Measurements from ENCODE around the gene CFAP161.
"Not testable (repeated sequence)": the region's sequence is repeated elsewhere in the genome, so short reads cannot be mapped to it uniquely, and the experiment has no call there.

Gene CFAP161

GRCh38 chr15:81108427-81108826 lies 25.6 kb upstream of the CFAP161 start:
- no peak for DNase-seq

GRCh38 chr15:81111018-81111417 lies 23.1 kb upstream of the CFAP161 start:
- DNase-seq, result no peak

GRCh38 chr15:81111510-81112470 lies 22.3 kb upstream of the CFAP161 start:
- DNase-seq, result no peak

- peak; percentile 30 for DNase-seq
Observed at GRCh38 chr15:81113204-81113657, 20.8 kb upstream of the CFAP161 start.

GRCh38 chr15:81113861-81114291 lies 20.2 kb upstream of the CFAP161 start:
- no peak for DNase-seq

- DNase-seq, result no peak
Observed at GRCh38 chr15:81115054-81115939, 18.8 kb upstream of the CFAP161 start.

GRCh38 chr15:81117136-81117535 lies 16.9 kb upstream of the CFAP161 start:
- no peak for DNase-seq

- no peak for DNase-seq
Observed at GRCh38 chr15:81117581-81117980, 16.5 kb upstream of the CFAP161 start.

- DNase-seq, result no peak
Observed at GRCh38 chr15:81118361-81118760, 15.7 kb upstream of the CFAP161 start.

GRCh38 chr15:81120069-81120468 lies 14.0 kb upstream of the CFAP161 start:
- DNase-seq, result no peak

GRCh38 chr15:81126892-81127291 lies 7.2 kb upstream of the CFAP161 start:
- DNase-seq, result no peak

- not testable (repeated sequence) for DNase-seq
Observed at GRCh38 chr15:81141478-81141877, 7.4 kb downstream of the CFAP161 start.

GRCh38 chr15:81146006-81146405 lies 11.9 kb downstream of the CFAP161 start:
- DNase-seq, result no peak

GRCh38 chr15:81146466-81146865 lies 12.4 kb downstream of the CFAP161 start:
- no peak for DNase-seq

GRCh38 chr15:81151389-81151788 lies 17.3 kb downstream of the CFAP161 start:
- DNase-seq, result no peak

GRCh38 chr15:81152339-81152738 lies 18.3 kb downstream of the CFAP161 start:
- no peak for DNase-seq

- no peak for DNase-seq
Observed at GRCh38 chr15:81152799-81153198, 18.7 kb downstream of the CFAP161 start.

GRCh38 chr15:81155375-81156218 lies 21.5 kb downstream of the CFAP161 start:
- DNase-seq, result peak; percentile 8

GRCh38 chr15:81156324-81156723 lies 22.3 kb downstream of the CFAP161 start:
- DNase-seq, result no peak

GRCh38 chr15:81157195-81157938 lies 23.3 kb downstream of the CFAP161 start:
- no peak for DNase-seq

- DNase-seq, result no peak
Observed at GRCh38 chr15:81157939-81158223, 23.8 kb downstream of the CFAP161 start.

GRCh38 chr15:81158561-81158960 lies 24.5 kb downstream of the CFAP161 start:
- not testable (repeated sequence) for DNase-seq

Measured in DMS153 (cell line).